Cerebellar nuclear complex (tissue), 1 donor: ENCODE results near the gene LIPT2.

Source experiments
- DNase-seq, 2 experiments: peaks; one replicate each; lab custom pipeline; 2025; lab: John Stamatoyannopoulos, UW

The LIPT2 gene

GRCh38 chr11:74464746-74465145 is 28.8 kb downstream of the LIPT2 start:
- DNase-seq = no peak

GRCh38 chr11:74463216-74463615 is 30.3 kb downstream of the LIPT2 start:
- DNase-seq = no peak

- no peak for DNase-seq
Observed at GRCh38 chr11:74462631-74463030, 30.9 kb downstream of the LIPT2 start.

- DNase-seq = no peak
Observed at GRCh38 chr11:74462009-74462408, 31.5 kb downstream of the LIPT2 start.

- no peak for DNase-seq
Observed at GRCh38 chr11:74460481-74461154, 32.9 kb downstream of the LIPT2 start.

GRCh38 chr11:74460065-74460464 is 33.5 kb downstream of the LIPT2 start:
- no peak for DNase-seq

- DNase-seq = no peak
Observed at GRCh38 chr11:74459584-74459983, 33.9 kb downstream of the LIPT2 start.

- no peak for DNase-seq
Observed at GRCh38 chr11:74457356-74457755, 36.2 kb downstream of the LIPT2 start.

- no peak for DNase-seq
Observed at GRCh38 chr11:74453373-74453975, 40.0 kb downstream of the LIPT2 start.

GRCh38 chr11:74452366-74452765 is 41.2 kb downstream of the LIPT2 start:
- no peak for DNase-seq

- DNase-seq = no peak
Observed at GRCh38 chr11:74450318-74450717, 43.2 kb downstream of the LIPT2 start.

- peak; percentile 2 to 42 for DNase-seq
Observed at GRCh38 chr11:74449369-74449931, 44.1 kb downstream of the LIPT2 start.

GRCh38 chr11:74447720-74448119 is 45.8 kb downstream of the LIPT2 start:
- DNase-seq = no peak

- DNase-seq = no peak
Observed at GRCh38 chr11:74446532-74446938, 47.0 kb downstream of the LIPT2 start.

GRCh38 chr11:74444173-74444826 is 49.2 kb downstream of the LIPT2 start:
- no peak for DNase-seq

- peak in 1 of 2 experiments; percentile 30 for DNase-seq
Observed at GRCh38 chr11:74443071-74443864, 50.3 kb downstream of the LIPT2 start.

GRCh38 chr11:74442636-74443035 is 50.9 kb downstream of the LIPT2 start:
- no peak for DNase-seq
